ENCODE data around the gene ANP32B.
A peak's percentile ranks its signal among the peaks of the same experiment; 100 is the strongest.
"Not testable (repeated sequence)": the region's sequence is repeated elsewhere in the genome, so short reads cannot be mapped to it uniquely, and the experiment has no call there.

Gene ANP32B

GRCh38 chr9:98007251-98007928 lies 24.2 kb downstream of the ANP32B start:
- H3K9me3 ChIP-seq, result no peaks in the 10 kb centered on the region
- H3K9ac ChIP-seq, result no peak overlapping the region
- no peak overlapping the region for H3K4me3 ChIP-seq
- no peak overlapping the region for H3K27ac ChIP-seq
- H3K4me2 ChIP-seq, result no peak overlapping the region
- no peak for TF ChIP-seq Cebpa-rat (IDR thresholded peaks at IDR 0.05)
- H3K36me3 ChIP-seq, result peaks cover 100% of the 10 kb centered on the region
- H3K4me1 ChIP-seq, result peaks cover 26% of the 10 kb centered on the region
- peaks cover 94% of the 10 kb centered on the region for H4K20me1 ChIP-seq
- no peaks in the 10 kb centered on the region for H3K27me3 ChIP-seq

- Histone ChIP-seq H4K20me1 (peaks cover 91% of the 10 kb centered on the region), H3K4me3 (no peak overlapping the region), H3K9me3 (no peaks in the 10 kb centered on the region), H3K36me3 (peaks cover 100% of the 10 kb centered on the region), H3K27ac (no peak overlapping the region), H3K4me2 (no peak overlapping the region), H3K9ac (no peak overlapping the region), H3K27me3 (no peaks in the 10 kb centered on the region), H3K4me1 (peaks cover 26% of the 10 kb centered on the region)
- no peak for TF ChIP-seq Cebpa-rat (IDR thresholded peaks at IDR 0.05)
Observed at GRCh38 chr9:98008764-98009163, 25.6 kb downstream of the ANP32B start.

GRCh38 chr9:98009437-98009836 lies 26.3 kb downstream of the ANP32B start:
- TF ChIP-seq Cebpa-rat (IDR thresholded peaks at IDR 0.05), result no peak
- no peak overlapping the region for H3K27ac ChIP-seq
- peak overlapping the region; percentile 48 for H3K4me2 ChIP-seq

GRCh38 chr9:98009936-98010335 lies 26.8 kb downstream of the ANP32B start:
- Histone ChIP-seq H4K20me1 (peaks cover 80% of the 10 kb centered on the region), H3K36me3 (peaks cover 100% of the 10 kb centered on the region), H3K4me2 (peak overlapping the region; percentile 48), H3K27ac (no peak overlapping the region), H3K9ac (no peak overlapping the region), H3K27me3 (no peaks in the 10 kb centered on the region), H3K4me1 (peaks cover 26% of the 10 kb centered on the region), H3K4me3 (no peak overlapping the region), H3K9me3 (no peaks in the 10 kb centered on the region)
- TF ChIP-seq Cebpa-rat (IDR thresholded peaks at IDR 0.05), result no peak

More at GRCh38 chr9:98009437-98009836, 26.3 kb downstream of the ANP32B start:
- Histone ChIP-seq H3K4me1 (peaks cover 26% of the 10 kb centered on the region), H3K27me3 (no peaks in the 10 kb centered on the region), H3K36me3 (peaks cover 100% of the 10 kb centered on the region), H3K9me3 (no peaks in the 10 kb centered on the region), H3K9ac (no peak overlapping the region), H4K20me1 (peaks cover 85% of the 10 kb centered on the region), H3K4me3 (no peak overlapping the region)

GRCh38 chr9:98010445-98010844 lies 27.3 kb downstream of the ANP32B start:
- H3K27me3 ChIP-seq, result no peaks in the 10 kb centered on the region
- no peak overlapping the region for H3K27ac ChIP-seq
- TF ChIP-seq Cebpa-rat (IDR thresholded peaks at IDR 0.05), result no peak
- no peak overlapping the region for H3K9ac ChIP-seq
- peaks cover 26% of the 10 kb centered on the region for H3K4me1 ChIP-seq
- no peaks in the 10 kb centered on the region for H3K9me3 ChIP-seq
- H3K4me3 ChIP-seq, result no peak overlapping the region
- peaks cover 75% of the 10 kb centered on the region for H4K20me1 ChIP-seq
- peaks cover 100% of the 10 kb centered on the region for H3K36me3 ChIP-seq
- peak overlapping the region; percentile 48 for H3K4me2 ChIP-seq

GRCh38 chr9:98011122-98011521 lies 28.0 kb downstream of the ANP32B start:
- H3K4me3 ChIP-seq, result no peak overlapping the region
- H3K27ac ChIP-seq, result no peak overlapping the region
- H3K9me3 ChIP-seq, result no peaks in the 10 kb centered on the region
- H4K20me1 ChIP-seq, result peaks cover 72% of the 10 kb centered on the region
- H3K9ac ChIP-seq, result no peak overlapping the region
- H3K27me3 ChIP-seq, result no peaks in the 10 kb centered on the region
- TF ChIP-seq Cebpa-rat (IDR thresholded peaks at IDR 0.05), result no peak
- H3K4me2 ChIP-seq, result no peak overlapping the region
- H3K36me3 ChIP-seq, result peaks cover 100% of the 10 kb centered on the region
- H3K4me1 ChIP-seq, result peaks cover 26% of the 10 kb centered on the region

- H3K9ac ChIP-seq, result no peak overlapping the region
- no peak for TF ChIP-seq Cebpa-rat (IDR thresholded peaks at IDR 0.05)
- no peak overlapping the region for H3K27ac ChIP-seq
- H3K27me3 ChIP-seq, result no peaks in the 10 kb centered on the region
- no peaks in the 10 kb centered on the region for H3K4me1 ChIP-seq
- H3K4me3 ChIP-seq, result no peak overlapping the region
- H3K36me3 ChIP-seq, result peaks cover 99% of the 10 kb centered on the region
- peaks cover 42% of the 10 kb centered on the region for H4K20me1 ChIP-seq
- no peak overlapping the region for H3K4me2 ChIP-seq
- H3K9me3 ChIP-seq, result no peaks in the 10 kb centered on the region
Observed at GRCh38 chr9:98016137-98016680, 33.1 kb downstream of the ANP32B start.

GRCh38 chr9:98017306-98017705 lies 34.2 kb downstream of the ANP32B start:
- H3K36me3 ChIP-seq, result peaks cover 98% of the 10 kb centered on the region

GRCh38 chr9:98018347-98018746 lies 35.2 kb downstream of the ANP32B start:
- peaks cover 88% of the 10 kb centered on the region for H3K36me3 ChIP-seq
- H3K4me3 ChIP-seq, result no peak overlapping the region
- no peak overlapping the region for H3K9ac ChIP-seq
- H3K9me3 ChIP-seq, result no peaks in the 10 kb centered on the region
- TF ChIP-seq Cebpa-rat (IDR thresholded peaks at IDR 0.05), result no peak
- H3K4me2 ChIP-seq, result no peak overlapping the region
- no peaks in the 10 kb centered on the region for H3K4me1 ChIP-seq
- H3K27ac ChIP-seq, result no peak overlapping the region
- H3K27me3 ChIP-seq, result no peaks in the 10 kb centered on the region
- H4K20me1 ChIP-seq, result peaks cover 29% of the 10 kb centered on the region

More at GRCh38 chr9:98017306-98017705, 34.2 kb downstream of the ANP32B start:
- Histone ChIP-seq H3K4me1 (no peaks in the 10 kb centered on the region), H3K9ac (no peak overlapping the region), H4K20me1 (peaks cover 37% of the 10 kb centered on the region), H3K4me3 (no peak overlapping the region), H3K4me2 (no peak overlapping the region), H3K27ac (no peak overlapping the region), H3K9me3 (no peaks in the 10 kb centered on the region), H3K27me3 (no peaks in the 10 kb centered on the region)
- TF ChIP-seq Cebpa-rat (IDR thresholded peaks at IDR 0.05), result no peak

GRCh38 chr9:98019098-98019497 lies 36.0 kb downstream of the ANP32B start:
- Histone ChIP-seq H3K27ac (no peak overlapping the region), H3K4me3 (no peak overlapping the region), H4K20me1 (peaks cover 25% of the 10 kb centered on the region), H3K36me3 (peaks cover 80% of the 10 kb centered on the region), H3K27me3 (no peaks in the 10 kb centered on the region), H3K9ac (no peak overlapping the region), H3K4me2 (no peak overlapping the region), H3K4me1 (no peaks in the 10 kb centered on the region), H3K9me3 (no peaks in the 10 kb centered on the region)
- TF ChIP-seq Cebpa-rat (IDR thresholded peaks at IDR 0.05), result no peak

- H3K4me3 ChIP-seq, H3K27ac ChIP-seq, H3K4me1 ChIP-seq, H3K9ac ChIP-seq, H3K9me3 ChIP-seq, H3K4me2 ChIP-seq, H3K27me3 ChIP-seq: not testable (repeated sequence)
- peaks cover 72% of the 10 kb centered on the region for H3K36me3 ChIP-seq
- peaks cover 25% of the 10 kb centered on the region for H4K20me1 ChIP-seq
Observed at GRCh38 chr9:98019869-98020268, 36.7 kb downstream of the ANP32B start.

All from BLaER1 (cell line).